ENCODE data around the gene ALAS2.
"Not testable (repeated sequence)": the region's sequence is repeated elsewhere in the genome, so short reads cannot be mapped to it uniquely, and the experiment has no call there.

Gene ALAS2

DNA sequence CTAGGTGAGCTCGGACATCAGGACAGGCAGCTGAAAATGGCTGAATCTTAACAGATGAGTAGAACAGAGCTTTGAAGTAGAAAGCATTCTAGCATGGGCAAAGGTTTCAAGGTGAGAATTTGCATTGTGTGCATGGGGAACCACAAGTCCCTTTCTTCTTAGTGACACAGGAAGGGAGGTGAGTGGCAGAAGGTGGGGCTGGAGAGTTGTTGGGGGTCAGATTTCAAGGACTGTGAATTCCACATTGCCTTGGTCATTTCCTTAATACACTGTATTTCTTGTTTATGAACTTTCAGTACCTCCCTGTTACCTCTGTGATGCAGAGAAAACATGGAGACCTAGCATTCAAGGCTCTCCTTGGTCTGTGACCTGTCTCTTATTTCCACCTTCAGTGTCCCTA lies 26.5 kb downstream of the ALAS2 start:
- no peak for DNase-seq

DNA sequence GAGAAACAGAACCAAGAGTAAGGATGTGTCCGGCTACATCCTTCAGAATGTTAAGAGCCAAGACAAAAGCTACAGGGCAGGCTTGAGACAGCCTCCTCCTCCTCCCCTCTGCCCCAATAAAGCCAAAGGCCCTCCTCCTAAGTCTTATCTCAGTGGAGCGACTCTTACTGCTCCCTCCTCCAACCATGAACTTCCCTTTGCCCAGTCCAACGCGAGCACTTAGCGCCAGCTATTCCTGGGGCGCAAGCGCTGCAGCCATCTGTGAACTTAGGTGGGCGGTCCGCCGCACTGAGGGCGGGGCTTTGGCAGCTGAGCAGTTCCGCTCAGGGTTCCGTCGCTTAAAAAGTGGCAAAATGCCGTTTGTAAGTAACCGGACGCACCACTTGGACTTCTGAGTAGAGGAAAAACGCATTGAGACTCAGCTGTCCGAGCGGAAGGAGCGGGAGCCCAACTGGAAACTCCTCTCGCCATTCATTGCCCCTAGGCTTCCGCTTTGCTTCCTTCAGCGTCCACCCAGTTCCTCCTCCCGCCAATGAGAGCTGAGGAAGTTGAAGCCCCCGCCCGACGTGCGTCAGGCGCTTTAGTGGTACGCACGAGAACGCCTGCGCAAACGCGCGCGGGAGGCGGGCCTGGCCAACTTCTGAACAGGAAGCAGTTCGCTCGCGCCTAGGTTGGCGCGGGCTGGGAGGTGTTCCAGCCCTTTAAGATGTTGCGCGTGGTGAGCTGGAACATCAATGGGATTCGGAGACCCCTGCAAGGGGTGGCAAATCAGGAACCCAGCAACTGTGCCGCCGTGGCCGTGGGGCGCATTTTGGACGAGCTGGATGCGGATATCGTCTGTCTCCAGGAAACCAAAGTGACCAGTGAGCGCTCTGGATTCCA lies 30.8 kb downstream of the ALAS2 start, which contains the start of gene APEX2:
Gene APEX2 (plus strand): TSS at position 647 of the 882 bp plus-strand sequence. CDS start 60 bp downstream, at position 707.
- peak; percentile 82 to 88 for DNase-seq

DNA sequence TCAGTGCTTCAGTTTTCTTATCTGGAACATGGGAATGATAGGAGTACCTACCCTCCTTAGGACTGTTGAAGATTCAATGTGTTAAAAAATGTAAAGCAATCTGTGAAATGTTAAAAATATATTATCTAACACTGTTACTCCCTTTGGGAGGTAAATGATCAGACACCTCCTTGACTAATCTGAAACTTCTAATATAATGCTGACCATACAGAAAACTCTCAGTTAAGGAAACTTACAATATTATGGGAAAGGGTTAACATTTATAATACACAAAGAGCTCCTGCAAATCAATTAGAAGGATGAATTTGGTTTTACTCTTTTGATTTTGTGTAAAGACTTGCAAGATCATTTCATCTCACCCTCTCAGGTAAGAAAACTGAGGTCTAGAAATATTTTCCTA lies 35.2 kb downstream of the ALAS2 start:
- no peak for DNase-seq

DNA sequence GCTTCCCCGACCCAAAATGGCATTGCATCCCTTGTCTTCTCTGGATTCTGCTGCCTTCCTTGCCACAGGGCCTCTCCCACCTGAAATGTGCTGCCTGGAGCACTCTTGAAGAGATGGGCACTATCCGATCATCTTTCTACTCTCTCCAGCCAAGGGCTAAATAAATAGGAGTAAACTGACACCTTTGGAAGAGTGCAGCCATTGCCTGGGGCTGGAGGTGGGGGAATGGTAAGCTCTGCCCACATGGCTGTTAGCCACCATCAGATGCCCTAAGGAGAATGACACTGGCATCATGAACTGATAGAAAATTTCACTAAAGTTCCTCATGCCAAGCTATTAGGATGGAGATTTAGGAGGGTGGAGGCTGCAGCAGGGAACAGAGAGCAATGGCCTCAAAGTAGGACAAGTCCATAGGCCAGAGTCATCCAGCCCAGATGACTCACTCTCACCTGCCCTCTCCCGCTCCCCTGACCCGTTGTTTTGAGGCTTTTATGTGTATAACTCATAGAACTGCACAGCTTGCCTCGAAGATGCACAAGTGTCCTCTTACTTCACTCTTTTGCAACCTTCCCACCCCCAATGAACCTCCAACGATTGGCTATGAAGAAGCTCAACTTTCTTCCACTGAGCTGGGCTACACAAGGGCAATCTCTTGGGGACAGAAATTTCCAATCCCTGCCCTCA lies 36.0 kb downstream of the ALAS2 start:
- DNase-seq = no peak

DNA sequence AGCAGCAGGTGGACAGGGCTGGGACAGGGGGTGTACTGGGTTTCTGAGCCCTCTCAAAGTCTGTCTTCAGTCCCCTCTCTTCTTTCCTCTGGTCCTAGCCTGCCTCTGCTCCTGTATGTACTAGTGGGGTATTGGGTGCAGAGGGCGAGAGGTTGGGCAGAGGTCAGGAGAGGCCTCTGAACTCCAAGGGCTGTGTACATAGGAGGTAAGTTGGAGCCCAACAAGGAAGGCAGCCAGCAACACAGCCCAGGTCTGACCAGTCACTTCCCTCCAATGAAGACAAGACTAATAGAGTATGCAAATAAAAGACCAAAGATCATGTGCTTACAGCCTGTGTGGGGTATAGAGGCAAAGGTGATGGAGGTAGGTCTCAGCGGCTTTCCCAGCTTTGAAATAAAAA lies 36.7 kb downstream of the ALAS2 start, which contains the start of gene PFKFB1:
Gene PFKFB1 (minus strand): TSS at position 90 of the 400 bp plus-strand sequence. CDS start 181 bp downstream, outside the sequence.
- DNase-seq = no peak

DNA sequence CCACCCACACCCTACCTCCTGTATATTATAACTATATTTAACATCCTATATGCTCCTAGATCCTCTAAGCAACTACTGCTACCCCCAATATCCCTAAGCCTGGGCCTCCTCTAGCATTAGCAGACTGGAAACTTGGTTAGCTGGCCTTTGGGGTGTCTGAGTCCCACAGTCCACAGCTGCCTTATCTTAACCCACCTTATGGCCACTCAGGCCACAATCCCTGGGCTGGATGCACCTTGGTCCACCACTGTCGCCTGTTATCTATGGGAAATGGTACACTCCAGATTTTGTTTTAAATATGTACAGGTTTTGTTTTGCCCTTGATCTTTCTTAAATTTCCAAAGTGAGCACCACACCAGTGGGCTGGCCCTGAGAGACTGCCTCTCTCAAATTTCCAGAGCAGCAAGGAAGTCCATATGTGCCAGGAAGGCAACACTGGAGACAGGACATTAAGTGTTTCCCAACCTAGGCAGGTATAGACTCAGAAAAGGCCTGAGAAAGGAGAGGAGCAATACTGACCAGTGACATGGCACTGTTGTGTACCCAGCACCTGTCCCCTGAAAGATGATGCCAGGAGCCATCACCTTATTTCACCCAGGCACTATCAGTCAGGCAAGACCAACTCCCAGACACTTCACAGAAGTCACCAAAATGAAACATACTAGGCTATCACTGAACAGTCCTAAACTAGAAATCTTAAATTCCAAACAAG lies 37.7 kb downstream of the ALAS2 start:
- no peak for DNase-seq

DNA sequence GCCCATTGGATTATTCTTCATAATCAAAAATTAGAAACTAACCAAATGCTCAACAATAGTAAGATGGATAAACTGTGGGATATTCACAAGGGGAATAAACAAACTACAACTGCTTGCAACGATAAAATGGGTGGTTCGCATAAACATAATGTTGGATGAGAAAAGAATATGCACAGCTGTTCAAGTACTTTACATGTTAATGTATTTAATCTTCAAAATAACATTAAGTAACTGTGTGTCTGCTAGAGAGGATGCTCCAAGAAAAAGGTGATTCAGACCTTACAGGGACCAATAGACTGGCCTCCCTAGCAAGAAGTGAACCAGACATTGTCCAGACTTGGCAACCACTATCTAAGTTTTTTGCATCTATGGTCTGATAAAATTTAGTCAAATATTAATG lies 39.1 kb downstream of the ALAS2 start:
- no peak for DNase-seq

DNA sequence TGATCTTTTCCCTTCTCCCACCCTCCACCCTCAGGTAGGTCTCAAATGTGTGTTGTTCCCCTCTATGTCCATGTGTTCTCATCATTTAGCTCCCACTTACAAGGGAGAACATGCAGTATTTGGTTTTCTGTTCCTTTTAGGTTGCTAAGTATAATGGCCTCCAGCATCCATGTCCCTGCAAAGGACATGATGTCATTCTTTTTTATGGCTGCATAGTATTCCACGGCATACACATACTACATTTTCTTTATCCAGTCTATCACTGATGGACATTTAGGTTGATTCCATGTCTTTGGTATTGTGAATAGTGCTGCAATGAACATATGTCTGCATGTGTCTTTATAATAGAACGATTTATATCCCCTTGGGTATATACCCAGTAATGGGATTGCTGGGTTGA lies 47.5 kb downstream of the ALAS2 start:
- not testable (repeated sequence) for DNase-seq

DNA sequence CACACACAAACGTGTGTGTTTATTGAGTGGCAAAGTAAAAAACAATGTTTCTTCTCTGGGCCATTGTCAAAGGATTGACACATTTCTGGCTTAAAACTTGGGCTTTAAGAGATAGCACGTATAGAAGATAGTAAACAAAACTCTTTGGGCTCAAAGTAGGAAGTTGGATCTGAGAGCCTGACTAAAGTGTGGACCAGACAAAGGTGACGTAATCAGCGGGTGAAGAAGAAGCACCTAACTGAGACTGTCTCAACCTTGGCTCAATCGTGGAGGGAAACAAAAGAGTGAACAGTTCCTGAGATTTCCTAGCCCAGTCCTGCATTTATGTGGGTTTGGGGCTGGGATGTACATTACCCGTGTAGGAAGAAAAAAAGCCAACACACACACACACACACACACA lies 50.4 kb downstream of the ALAS2 start:
- DNase-seq = no peak

DNA sequence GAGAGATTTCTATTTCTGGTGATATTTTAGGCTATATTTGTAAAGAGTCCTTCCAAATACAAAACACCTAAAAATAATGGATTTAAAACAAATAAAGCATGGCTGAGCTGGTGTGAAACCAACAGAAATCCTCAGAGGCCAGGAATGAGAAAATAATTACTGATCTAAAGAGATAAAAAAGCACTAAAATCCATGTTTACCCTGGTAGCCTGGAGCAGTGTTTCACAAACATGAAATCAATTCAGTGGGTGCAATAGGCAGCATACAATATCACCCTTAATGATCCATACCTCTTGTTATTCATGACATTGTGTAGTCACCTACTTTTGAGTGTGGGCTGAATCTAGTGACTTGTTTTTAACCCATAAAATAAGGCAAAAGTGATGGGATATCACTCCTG lies 51.3 kb downstream of the ALAS2 start:
- DNase-seq = no peak

DNA sequence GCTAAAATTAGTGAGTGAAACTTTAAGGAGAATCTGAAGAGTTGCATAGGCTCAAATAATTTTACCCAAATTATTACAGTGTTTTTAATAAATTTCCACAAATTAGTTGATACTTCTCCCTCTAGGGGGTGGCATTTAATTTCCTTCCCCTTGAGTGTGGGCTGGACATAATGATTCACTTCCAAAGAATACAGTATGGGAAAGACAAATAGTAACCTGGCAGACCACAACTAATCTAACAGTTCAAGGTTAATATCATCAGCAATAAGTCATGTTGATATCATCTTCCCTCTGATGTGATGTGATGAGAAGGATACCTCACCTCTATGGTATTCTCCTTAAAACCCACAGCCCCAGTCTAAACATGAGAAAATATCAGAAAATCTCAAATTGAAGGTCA lies 52.3 kb downstream of the ALAS2 start:
- DNase-seq = no peak

DNA sequence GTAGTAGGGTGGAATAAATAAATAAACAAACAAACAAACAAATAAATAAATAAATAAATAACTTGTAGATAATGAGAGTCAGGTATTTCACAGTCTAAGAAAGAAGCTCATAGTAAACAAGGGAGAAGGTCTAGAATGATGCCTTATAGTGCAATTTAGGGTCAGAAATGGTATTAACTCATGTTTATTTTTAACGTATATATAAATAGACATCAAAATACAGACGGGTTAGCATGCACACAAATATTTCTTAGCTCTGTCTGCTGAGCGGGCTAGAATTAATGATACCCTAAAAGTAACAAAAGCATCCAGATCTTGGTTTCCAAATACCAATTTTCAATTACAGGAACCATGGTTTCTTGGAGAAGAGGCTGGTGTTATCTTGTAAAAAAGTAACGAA lies 53.4 kb downstream of the ALAS2 start:
- DNase-seq = no peak

DNA sequence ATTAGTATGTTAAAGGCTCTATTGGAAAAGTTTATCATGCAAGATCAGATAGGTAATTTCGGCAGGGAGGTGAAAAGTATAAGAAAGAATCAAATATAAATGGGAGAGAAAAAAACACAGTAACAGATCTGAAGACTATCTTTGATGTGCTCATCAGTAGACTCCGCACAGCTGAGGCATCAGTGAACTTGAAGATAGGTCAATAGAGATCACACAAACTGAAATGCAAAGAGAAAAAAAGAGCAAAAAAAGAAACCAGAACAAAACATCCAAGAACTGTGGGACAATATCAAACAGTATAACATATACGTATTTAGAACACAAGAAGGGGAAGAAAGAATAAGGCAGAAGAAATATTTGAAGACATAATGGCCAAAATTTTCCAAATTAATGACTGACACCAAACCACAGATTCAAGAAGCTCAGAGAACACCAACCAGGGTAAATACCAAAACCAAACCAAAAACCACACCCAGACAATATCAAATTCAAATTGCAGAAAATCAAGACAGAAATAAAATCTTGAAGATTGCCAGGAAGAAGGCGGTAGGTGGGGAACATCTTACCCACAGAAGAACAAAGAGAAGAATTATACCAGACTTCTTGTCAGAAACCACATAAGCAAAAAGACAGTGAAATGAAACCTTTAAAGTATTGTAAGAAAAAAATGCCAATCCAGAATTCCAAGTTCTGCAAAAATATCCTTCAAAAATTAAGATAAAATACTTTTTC lies 65.8 kb downstream of the ALAS2 start:
- no peak for DNase-seq

DNA sequence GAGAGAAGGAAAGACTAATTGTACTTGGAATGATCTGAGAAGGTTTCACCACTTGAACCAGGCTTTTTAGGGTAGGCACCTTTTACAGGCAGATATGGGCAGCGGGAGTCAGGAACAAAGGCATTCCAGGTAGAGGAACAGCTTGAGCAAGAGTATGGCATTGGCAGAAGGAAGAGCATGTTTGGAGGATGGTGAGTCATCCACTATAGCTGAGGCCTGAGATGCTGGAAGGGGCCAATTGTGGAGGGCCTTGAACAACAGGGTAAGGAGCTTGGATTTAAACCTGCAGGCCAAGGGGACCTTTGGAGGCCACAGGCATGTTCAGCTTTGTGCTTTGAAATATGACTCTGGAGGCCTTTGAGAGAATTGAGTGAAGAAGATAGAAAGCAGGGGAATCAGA lies 69.0 kb downstream of the ALAS2 start:
- DNase-seq = no peak
